ENCODE data around the gene TUBA1B. TPM values are rescaled to one million over a fixed set of nuclear protein-coding genes. Genes with fewer than 3 reads are reported as not detected.
A peak's percentile ranks its signal among the peaks of the same experiment; 100 is the strongest.

The TUBA1B gene
- total and polyA plus RNA-seq, 2 of the 13 experiments (the other 11 are each of a cell fraction or from before 2014, with no cell fraction given): 1,275 to 1,353 TPM

DNA sequence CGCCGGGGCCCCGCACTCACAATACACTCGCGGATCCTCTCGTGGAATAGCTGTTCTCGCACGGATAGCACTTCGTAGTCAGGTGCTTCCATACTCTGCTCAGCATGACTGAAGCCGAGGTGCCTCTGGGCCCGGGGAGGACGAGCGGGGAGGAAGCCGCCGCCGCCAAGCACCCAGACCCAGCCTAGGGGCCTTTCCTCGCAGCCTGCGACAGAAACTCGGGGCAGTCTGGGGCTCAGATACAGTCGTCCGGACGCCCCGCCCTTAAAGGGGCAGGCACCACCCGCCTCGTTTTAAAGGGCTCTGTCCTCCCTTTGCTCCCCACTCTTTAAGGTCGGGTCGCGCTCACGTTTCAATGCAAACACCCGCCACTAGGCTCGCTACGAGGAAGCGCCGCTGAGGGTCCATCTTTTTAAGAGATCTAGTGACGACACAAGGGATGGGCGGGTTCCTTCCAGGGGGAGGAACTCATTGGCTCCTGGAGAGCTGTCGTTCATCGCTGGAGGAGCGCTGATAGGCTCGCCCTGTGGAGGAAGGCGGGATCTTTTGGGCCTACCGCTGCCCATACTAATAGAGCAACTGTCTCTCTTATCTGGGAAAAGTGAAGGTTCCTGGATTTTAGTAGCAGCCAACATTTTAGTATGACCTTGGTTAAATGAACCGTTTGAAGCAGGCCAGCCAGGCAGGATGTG lies 20.6 kb downstream of the TUBA1B start, which contains the start of gene LMBR1L (continued):
- TF ChIP-seq, protein P1, sequence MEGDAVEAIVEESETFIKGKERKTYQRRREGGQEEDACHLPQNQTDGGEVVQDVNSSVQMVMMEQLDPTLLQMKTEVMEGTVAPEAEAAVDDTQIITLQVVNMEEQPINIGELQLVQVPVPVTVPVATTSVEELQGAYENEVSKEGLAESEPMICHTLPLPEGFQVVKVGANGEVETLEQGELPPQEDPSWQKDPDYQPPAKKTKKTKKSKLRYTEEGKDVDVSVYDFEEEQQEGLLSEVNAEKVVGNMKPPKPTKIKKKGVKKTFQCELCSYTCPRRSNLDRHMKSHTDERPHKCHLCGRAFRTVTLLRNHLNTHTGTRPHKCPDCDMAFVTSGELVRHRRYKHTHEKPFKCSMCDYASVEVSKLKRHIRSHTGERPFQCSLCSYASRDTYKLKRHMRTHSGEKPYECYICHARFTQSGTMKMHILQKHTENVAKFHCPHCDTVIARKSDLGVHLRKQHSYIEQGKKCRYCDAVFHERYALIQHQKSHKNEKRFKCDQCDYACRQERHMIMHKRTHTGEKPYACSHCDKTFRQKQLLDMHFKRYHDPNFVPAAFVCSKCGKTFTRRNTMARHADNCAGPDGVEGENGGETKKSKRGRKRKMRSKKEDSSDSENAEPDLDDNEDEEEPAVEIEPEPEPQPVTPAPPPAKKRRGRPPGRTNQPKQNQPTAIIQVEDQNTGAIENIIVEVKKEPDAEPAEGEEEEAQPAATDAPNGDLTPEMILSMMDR (CRISPR knock-in tag; IDR thresholded peaks at IDR 0.05): peak; percentile 33; the same call in 1 of the 2 replicates
- TF ChIP-seq ZKSCAN1 (IDR thresholded peaks at IDR 0.05; ENCODE audit: low read length) (no peak), TAF1 (CRISPR knock-in tag; IDR thresholded peaks at IDR 0.05) (peak; percentile 74; the same call in 1 of the 2 replicates), SOX5 (CRISPR knock-in tag; IDR thresholded peaks at IDR 0.05; ENCODE audit: borderline replicate concordance) (0 out of 2 replicates have a peak, but pooled peaks have one; percentile 10), ZNF839 (CRISPR knock-in tag; IDR thresholded peaks at IDR 0.05; ENCODE audit: borderline replicate concordance) (no peak), MTA3 (CRISPR knock-in tag; IDR thresholded peaks at IDR 0.05) (no peak), ZBTB21 (CRISPR knock-in tag; IDR thresholded peaks at IDR 0.05) (peak; percentile 65; the same call in 1 of the 2 replicates), HNF4G (IDR thresholded peaks at IDR 0.05; ENCODE audit: borderline replicate concordance, low read depth, low read length) (no peak), HNF4G (CRISPR knock-in tag; IDR thresholded peaks at IDR 0.05; ENCODE audit: borderline replicate concordance, low read depth) (no peak), ZFYVE20 (CRISPR knock-in tag; IDR thresholded peaks at IDR 0.05; ENCODE audit: borderline replicate concordance, low read depth) (no peak), CHCHD3 (CRISPR knock-in tag; IDR thresholded peaks at IDR 0.05) (no peak), RNF2 (conservative IDR thresholded peaks at IDR 0.05; ENCODE audit: low read depth) (peak; percentile 54; the same call in 1 of the 2 replicates), YEATS4 (CRISPR knock-in tag; IDR thresholded peaks at IDR 0.05; ENCODE audit: borderline replicate concordance) (peak; percentile 52), ZNF350 (CRISPR knock-in tag; IDR thresholded peaks at IDR 0.05; ENCODE audit: borderline replicate concordance, low read depth) (peak; percentile 47; the same call in 1 of the 2 replicates), SAP130 (CRISPR knock-in tag; IDR thresholded peaks at IDR 0.05; ENCODE audit: low read depth) (peak; percentile 80)
- TF ChIP-seq, protein P2, sequence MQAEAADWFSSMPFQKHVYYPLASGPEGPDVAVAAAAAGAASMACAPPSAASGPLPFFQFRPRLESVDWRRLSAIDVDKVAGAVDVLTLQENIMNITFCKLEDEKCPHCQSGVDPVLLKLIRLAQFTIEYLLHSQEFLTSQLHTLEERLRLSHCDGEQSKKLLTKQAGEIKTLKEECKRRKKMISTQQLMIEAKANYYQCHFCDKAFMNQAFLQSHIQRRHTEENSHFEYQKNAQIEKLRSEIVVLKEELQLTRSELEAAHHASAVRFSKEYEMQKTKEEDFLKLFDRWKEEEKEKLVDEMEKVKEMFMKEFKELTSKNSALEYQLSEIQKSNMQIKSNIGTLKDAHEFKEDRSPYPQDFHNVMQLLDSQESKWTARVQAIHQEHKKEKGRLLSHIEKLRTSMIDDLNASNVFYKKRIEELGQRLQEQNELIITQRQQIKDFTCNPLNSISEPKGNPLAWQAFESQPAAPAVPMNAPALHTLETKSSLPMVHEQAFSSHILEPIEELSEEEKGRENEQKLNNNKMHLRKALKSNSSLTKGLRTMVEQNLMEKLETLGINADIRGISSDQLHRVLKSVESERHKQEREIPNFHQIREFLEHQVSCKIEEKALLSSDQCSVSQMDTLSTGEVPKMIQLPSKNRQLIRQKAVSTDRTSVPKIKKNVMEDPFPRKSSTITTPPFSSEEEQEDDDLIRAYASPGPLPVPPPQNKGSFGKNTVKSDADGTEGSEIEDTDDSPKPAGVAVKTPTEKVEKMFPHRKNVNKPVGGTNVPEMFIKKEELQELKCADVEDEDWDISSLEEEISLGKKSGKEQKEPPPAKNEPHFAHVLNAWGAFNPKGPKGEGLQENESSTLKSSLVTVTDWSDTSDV (CRISPR knock-in tag; IDR thresholded peaks at IDR 0.05): no peak
- TF ChIP-seq, protein P3, sequence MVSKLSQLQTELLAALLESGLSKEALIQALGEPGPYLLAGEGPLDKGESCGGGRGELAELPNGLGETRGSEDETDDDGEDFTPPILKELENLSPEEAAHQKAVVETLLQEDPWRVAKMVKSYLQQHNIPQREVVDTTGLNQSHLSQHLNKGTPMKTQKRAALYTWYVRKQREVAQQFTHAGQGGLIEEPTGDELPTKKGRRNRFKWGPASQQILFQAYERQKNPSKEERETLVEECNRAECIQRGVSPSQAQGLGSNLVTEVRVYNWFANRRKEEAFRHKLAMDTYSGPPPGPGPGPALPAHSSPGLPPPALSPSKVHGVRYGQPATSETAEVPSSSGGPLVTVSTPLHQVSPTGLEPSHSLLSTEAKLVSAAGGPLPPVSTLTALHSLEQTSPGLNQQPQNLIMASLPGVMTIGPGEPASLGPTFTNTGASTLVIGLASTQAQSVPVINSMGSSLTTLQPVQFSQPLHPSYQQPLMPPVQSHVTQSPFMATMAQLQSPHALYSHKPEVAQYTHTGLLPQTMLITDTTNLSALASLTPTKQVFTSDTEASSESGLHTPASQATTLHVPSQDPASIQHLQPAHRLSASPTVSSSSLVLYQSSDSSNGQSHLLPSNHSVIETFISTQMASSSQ (IDR thresholded peaks at IDR 0.05; ENCODE audit: low read depth): no peak
- TF ChIP-seq, protein P3 (CRISPR knock-in tag; IDR thresholded peaks at IDR 0.05; ENCODE audit: borderline replicate concordance): peak; percentile 33; the same call in 1 of the 2 replicates
- TF ChIP-seq, protein P4, sequence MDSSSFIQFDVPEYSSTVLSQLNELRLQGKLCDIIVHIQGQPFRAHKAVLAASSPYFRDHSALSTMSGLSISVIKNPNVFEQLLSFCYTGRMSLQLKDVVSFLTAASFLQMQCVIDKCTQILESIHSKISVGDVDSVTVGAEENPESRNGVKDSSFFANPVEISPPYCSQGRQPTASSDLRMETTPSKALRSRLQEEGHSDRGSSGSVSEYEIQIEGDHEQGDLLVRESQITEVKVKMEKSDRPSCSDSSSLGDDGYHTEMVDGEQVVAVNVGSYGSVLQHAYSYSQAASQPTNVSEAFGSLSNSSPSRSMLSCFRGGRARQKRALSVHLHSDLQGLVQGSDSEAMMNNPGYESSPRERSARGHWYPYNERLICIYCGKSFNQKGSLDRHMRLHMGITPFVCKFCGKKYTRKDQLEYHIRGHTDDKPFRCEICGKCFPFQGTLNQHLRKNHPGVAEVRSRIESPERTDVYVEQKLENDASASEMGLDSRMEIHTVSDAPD (CRISPR knock-in tag; IDR thresholded peaks at IDR 0.05): no peak
